SK-N-SH treated with all-trans-retinoic acid at 6 μM for 48 hours (cell line): ENCODE data around the gene GPRASP2.

Source experiments
- ATAC-seq: fragments of 200-7000 bp; cut with Tn5 transposase; 3 replicates; pipeline ENCODE4 v1.9.1; 2020; ENCODE audit warnings: mild to moderate bottlenecking, moderate library complexity
- ARNTL ChIP-seq: fragments of 450-650 bp; formaldehyde crosslinking; IDR thresholded peaks from 2 replicates; pipeline ENCODE4 v1.5.0; 2020; ENCODE audit warnings: low read depth, mild to moderate bottlenecking, moderate library complexity, borderline replicate concordance
- BACH2 ChIP-seq: fragments of 250-450 bp; sonication (Bioruptor Pico); IDR thresholded peaks from 2 replicates; pipeline ENCODE4 v1.9.0; 2021; ENCODE audit warnings: mild to moderate bottlenecking, borderline replicate concordance
- CREB5 ChIP-seq: fragments of 250-450 bp; sonication (Bioruptor Pico); IDR thresholded peaks from 2 replicates; pipeline ENCODE4 v1.5.1; 2020; ENCODE audit warnings: low read depth, mild to moderate bottlenecking, moderate library complexity
- CSDC2 ChIP-seq: fragments of 250-450 bp; sonication (Bioruptor Pico); IDR thresholded peaks from 2 replicates; pipeline ENCODE4 v1.5.0; 2020; ENCODE audit warnings: mild to moderate bottlenecking, moderate library complexity
- ESRRG ChIP-seq: fragments of 250-450 bp; sonication (Bioruptor Pico); IDR thresholded peaks from 2 replicates; pipeline ENCODE4 v1.6.1; 2021; ENCODE audit warnings: mild to moderate bottlenecking
- GLIS3 ChIP-seq: fragments of 250-450 bp; sonication (Bioruptor Pico); IDR thresholded peaks from 2 replicates; pipeline ENCODE4 v1.5.0; 2020; ENCODE audit warnings: mild to moderate bottlenecking, moderate library complexity
- ISL1 ChIP-seq: fragments of 250-450 bp; sonication (Bioruptor Pico); IDR thresholded peaks from 2 replicates; pipeline ENCODE4 v2.1.2; 2022; ENCODE audit warnings: mild to moderate bottlenecking, moderate library complexity
- OSR1 ChIP-seq: fragments of 250-450 bp; sonication (Bioruptor Pico); IDR thresholded peaks from 2 replicates; pipeline ENCODE4 v1.8.0; 2022; ENCODE audit warnings: moderate library complexity, mild to moderate bottlenecking, inconsistent platforms
- POU6F1 ChIP-seq: fragments of 250-450 bp; sonication (Bioruptor Pico); IDR thresholded peaks from 2 replicates; pipeline ENCODE4 v1.8.0; 2021; ENCODE audit warnings: low read depth, mild to moderate bottlenecking, moderate library complexity, borderline replicate concordance
- PPARA ChIP-seq: fragments of 250-450 bp; sonication (Bioruptor Pico); IDR thresholded peaks from 2 replicates; pipeline ENCODE4 v1.5.0; 2020; ENCODE audit warnings: mild to moderate bottlenecking, borderline replicate concordance
- SNAI2 ChIP-seq: fragments of 250-450 bp; sonication (Bioruptor Pico); IDR thresholded peaks from 2 replicates; pipeline ENCODE4 v1.5.0; 2020; ENCODE audit warnings: mild to moderate bottlenecking, moderate library complexity
- TCF4 ChIP-seq: fragments of 250-450 bp; sonication (Bioruptor Pico); IDR thresholded peaks from 2 replicates; pipeline ENCODE4 v1.8.0; 2021; ENCODE audit warnings: mild to moderate bottlenecking, moderate library complexity, borderline replicate concordance
- TOX ChIP-seq: fragments of 250-450 bp; sonication (Bioruptor Pico); IDR thresholded peaks from 2 replicates; pipeline ENCODE4 v1.8.0; 2021; ENCODE audit warnings: mild to moderate bottlenecking, moderate library complexity, borderline replicate concordance
- TSHZ2 ChIP-seq: fragments of 250-450 bp; sonication (Bioruptor Pico); IDR thresholded peaks from 2 replicates; pipeline ENCODE4 v1.5.0; 2020; ENCODE audit warnings: mild to moderate bottlenecking, moderate library complexity
- ZC3H10 ChIP-seq: fragments of 250-450 bp; sonication (Bioruptor Pico); IDR thresholded peaks from 2 replicates; pipeline ENCODE4 v1.5.1; 2021; ENCODE audit warnings: mild to moderate bottlenecking, moderate library complexity
- ZFP3 ChIP-seq: fragments of 250-450 bp; sonication (Bioruptor Pico); IDR thresholded peaks from 2 replicates; pipeline ENCODE4 v1.5.0; 2020; ENCODE audit warnings: mild to moderate bottlenecking, moderate library complexity
- ZFP30 ChIP-seq: fragments of 450-650 bp; formaldehyde crosslinking; IDR thresholded peaks from 2 replicates; pipeline ENCODE4 v1.5.0; 2022; ENCODE audit warnings: mild to moderate bottlenecking, moderate library complexity
- ZNF565 ChIP-seq: fragments of 450-650 bp; formaldehyde crosslinking; conservative IDR thresholded peaks from 2 replicates; pipeline ENCODE4 v1.5.0; 2020; ENCODE audit warnings: low read depth, mild to moderate bottlenecking, moderate library complexity
- ZNF8 ChIP-seq: fragments of 450-650 bp; formaldehyde crosslinking; IDR thresholded peaks from 2 replicates; pipeline ENCODE4 v1.5.0; 2020; ENCODE audit warnings: mild to moderate bottlenecking, moderate library complexity
- TF ChIP-seq, protein P1 (sequence below): fragments of 250-450 bp; sonication (Bioruptor Pico); IDR thresholded peaks from 2 replicates; pipeline ENCODE4 v1.5.1; 2021; ENCODE audit warnings: mild to moderate bottlenecking, moderate library complexity

Gene GPRASP2

DNA sequence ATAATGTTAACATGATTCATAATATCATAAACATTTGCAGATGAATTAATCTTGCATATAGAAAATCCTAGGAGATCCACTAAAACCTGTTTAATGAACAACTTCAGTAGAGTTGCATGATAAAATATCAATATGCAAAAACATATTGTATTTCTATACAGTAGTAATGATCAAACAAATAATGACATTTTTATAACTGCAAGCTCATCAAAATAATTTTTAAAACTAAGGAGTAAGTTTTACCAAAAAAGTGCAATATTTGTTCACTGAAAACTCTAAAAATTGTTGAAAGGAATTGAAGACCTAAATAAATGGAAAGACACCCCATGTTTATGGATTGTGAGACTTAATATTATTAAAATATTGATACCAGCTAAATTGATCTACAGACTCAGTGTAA is 15.9 kb upstream of the GPRASP2 start:
- TF ChIP-seq ZNF565 (CRISPR knock-in tag) (no peak), ZNF8 (CRISPR knock-in tag) (no peak), TOX (CRISPR knock-in tag) (no peak), OSR1 (no peak), PPARA (CRISPR knock-in tag) (no peak), CSDC2 (CRISPR knock-in tag) (no peak), SNAI2 (CRISPR knock-in tag) (no peak), GLIS3 (CRISPR knock-in tag) (no peak), ESRRG (CRISPR knock-in tag) (no peak), ZFP30 (no peak)
- ATAC-seq = no peak

DNA sequence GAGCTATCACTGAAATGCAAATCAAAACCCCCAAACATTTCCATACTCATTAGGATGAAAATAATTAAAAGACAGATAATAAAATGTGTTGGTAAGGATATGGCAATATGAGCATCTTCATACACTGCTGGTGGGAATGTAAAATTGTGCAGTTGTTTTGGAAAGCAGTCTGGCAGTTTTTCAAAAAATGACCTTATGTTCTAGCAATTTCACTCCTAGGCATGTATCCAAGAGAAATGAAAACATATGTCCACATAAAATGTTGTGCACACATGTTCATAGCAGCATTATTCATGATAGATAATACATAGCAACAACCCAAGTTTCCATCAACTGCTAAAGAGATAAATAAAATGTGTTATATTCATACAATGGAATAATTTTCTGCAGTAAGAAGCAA is 14.8 kb upstream of the GPRASP2 start:
- TF ChIP-seq CREB5 (CRISPR knock-in tag) (0 out of 2 replicates have a peak, but pooled peaks have one; percentile 14), TOX (CRISPR knock-in tag) (no peak), ZFP3 (no peak)
- ATAC-seq = no peak

- TF ChIP-seq SNAI2 (CRISPR knock-in tag) (no peak), BACH2 (CRISPR knock-in tag) (no peak), TOX (CRISPR knock-in tag) (no peak), ARNTL (CRISPR knock-in tag) (no peak), ZFP30 (no peak), PPARA (CRISPR knock-in tag) (no peak), ZC3H10 (no peak), POU6F1 (CRISPR knock-in tag) (no peak), CREB5 (CRISPR knock-in tag) (no peak), TSHZ2 (CRISPR knock-in tag) (no peak), ISL1 (CRISPR knock-in tag) (no peak), TCF4 (CRISPR knock-in tag) (no peak)
- TF ChIP-seq, protein P1, sequence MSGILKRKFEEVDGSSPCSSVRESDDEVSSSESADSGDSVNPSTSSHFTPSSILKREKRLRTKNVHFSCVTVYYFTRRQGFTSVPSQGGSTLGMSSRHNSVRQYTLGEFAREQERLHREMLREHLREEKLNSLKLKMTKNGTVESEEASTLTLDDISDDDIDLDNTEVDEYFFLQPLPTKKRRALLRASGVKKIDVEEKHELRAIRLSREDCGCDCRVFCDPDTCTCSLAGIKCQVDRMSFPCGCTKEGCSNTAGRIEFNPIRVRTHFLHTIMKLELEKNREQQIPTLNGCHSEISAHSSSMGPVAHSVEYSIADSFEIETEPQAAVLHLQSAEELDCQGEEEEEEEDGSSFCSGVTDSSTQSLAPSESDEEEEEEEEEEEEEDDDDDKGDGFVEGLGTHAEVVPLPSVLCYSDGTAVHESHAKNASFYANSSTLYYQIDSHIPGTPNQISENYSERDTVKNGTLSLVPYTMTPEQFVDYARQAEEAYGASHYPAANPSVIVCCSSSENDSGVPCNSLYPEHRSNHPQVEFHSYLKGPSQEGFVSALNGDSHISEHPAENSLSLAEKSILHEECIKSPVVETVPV (CRISPR knock-in tag) = no peak
- no peak for ATAC-seq
These were observed 3.3 kb upstream of the GPRASP2 start for GRCh38 chrX:102708900-102709299.

DNA sequence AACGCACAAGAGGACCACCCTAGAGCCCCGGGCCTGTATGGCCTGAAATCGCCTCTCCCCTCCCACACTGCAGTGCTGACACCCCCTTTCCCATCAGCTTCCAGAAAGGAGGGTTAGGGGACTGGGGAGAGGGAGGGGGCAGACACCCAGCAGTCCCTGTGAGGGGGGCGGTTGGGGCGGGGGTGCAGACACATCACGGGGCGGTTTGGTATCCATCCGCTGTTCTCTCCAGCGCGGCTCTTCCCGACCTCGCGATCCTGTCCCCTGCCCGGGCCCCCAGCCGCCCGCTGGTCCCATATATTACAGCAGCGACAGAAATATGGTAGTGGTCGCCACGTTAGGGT is 404 bp upstream of the GPRASP2 start:
- TF ChIP-seq ISL1 (CRISPR knock-in tag) = no peak
- TF ChIP-seq ZNF8 (CRISPR knock-in tag) = no peak
- TF ChIP-seq, all 23 proteins: peak for 0
- ATAC-seq = no peak; the same call in 2 of the 3 replicates
